Measurements from ENCODE around the gene GLRX3. TPM values are rescaled to one million over a fixed set of nuclear protein-coding genes. Genes with fewer than 3 reads are reported as not detected.
A peak's percentile ranks its signal among the peaks of the same experiment; 100 is the strongest.

GLRX3 gene
- total and polyA plus RNA-seq, 2 of the 13 experiments (the other 11 are each of a cell fraction or from before 2014, with no cell fraction given): 91.4 to 135 TPM

GRCh38 chr10:130136226-130137089, at the start of gene GLRX3 (continued):
- TF ChIP-seq ZNF609 (CRISPR knock-in tag; IDR thresholded peaks at IDR 0.05; ENCODE audit: borderline replicate concordance) (no peak), ISX (CRISPR knock-in tag; conservative IDR thresholded peaks at IDR 0.05) (0 out of 2 replicates have a peak, but pooled peaks have one; percentile 59), ZNF792 (CRISPR knock-in tag; IDR thresholded peaks at IDR 0.05) (0 out of 2 replicates have a peak, but pooled peaks have one; percentile 54), TFE3 (CRISPR knock-in tag; IDR thresholded peaks at IDR 0.05) (0 out of 2 replicates have a peak, but pooled peaks have one; percentile 33), ELF3 (CRISPR knock-in tag; IDR thresholded peaks at IDR 0.05) (peak; percentile 46), ZFP90 (CRISPR knock-in tag; IDR thresholded peaks at IDR 0.05; ENCODE audit: borderline replicate concordance) (peak; percentile 73; the same call in 1 of the 2 replicates), ZNF619 (CRISPR knock-in tag; IDR thresholded peaks at IDR 0.05) (0 out of 2 replicates have a peak, but pooled peaks have one; percentile 50), ZMYM4 (CRISPR knock-in tag; IDR thresholded peaks at IDR 0.05) (no peak; the same call in 1 of the 2 replicates), ZNF672 (CRISPR knock-in tag; IDR thresholded peaks at IDR 0.05) (peak; percentile 86; the same call in 1 of the 2 replicates), MIXL1 (CRISPR knock-in tag; IDR thresholded peaks at IDR 0.05) (0 out of 2 replicates have a peak, but pooled peaks have one; percentile 29), HNRNPUL1 (IDR thresholded peaks at IDR 0.05; ENCODE audit: low read depth, low read length) (no peak), ZSCAN21 (CRISPR knock-in tag; IDR thresholded peaks at IDR 0.05; ENCODE audit: borderline replicate concordance) (peak; percentile 13; the same call in 1 of the 2 replicates), SSRP1 (CRISPR knock-in tag; IDR thresholded peaks at IDR 0.05) (no peak), PHB2 (IDR thresholded peaks at IDR 0.05; ENCODE audit: partially characterized antibody) (no peak), ZC3H4 (CRISPR knock-in tag; IDR thresholded peaks at IDR 0.05; ENCODE audit: borderline replicate concordance) (no peak; the same call in 1 of the 2 replicates), SIN3A (IDR thresholded peaks at IDR 0.05; ENCODE audit: borderline replicate concordance, low read depth, low read length) (peak; percentile 61; the same call in 1 of the 2 replicates), ASH2L (IDR thresholded peaks at IDR 0.05; ENCODE audit: insufficient read length, low read depth, low read length) (peak; percentile 88), IKZF1 (IDR thresholded peaks at IDR 0.05) (no peak), ARID4A (CRISPR knock-in tag; IDR thresholded peaks at IDR 0.05; ENCODE audit: borderline replicate concordance) (peak; percentile 81; the same call in 1 of the 2 replicates)

All from HepG2 (cell line).